AG04450 (cell line): ENCODE data around the gene SIPA1L3. TPM values are rescaled to one million over a fixed set of nuclear protein-coding genes. Genes with fewer than 3 reads are reported as not detected.
A peak's percentile ranks its signal among the peaks of the same experiment; 100 is the strongest.
"Not testable (repeated sequence)": the region's sequence is repeated elsewhere in the genome, so short reads cannot be mapped to it uniquely, and the experiment has no call there.

Experiments
- CTCF ChIA-PET: fragments of 300-600, 350-600 bp; formaldehyde crosslinking; extraction: SDS; loops from one replicate; lab custom pipeline; 2022; ENCODE audit warnings: antibody characterized with exemption, inconsistent platforms; lab: Charles Lee
- POLR2A ChIA-PET: fragments of 350-600 bp; formaldehyde crosslinking; extraction: SDS; loops from one replicate; lab custom pipeline; 2021; ENCODE audit warnings: antibody characterized with exemption, inconsistent platforms; lab: Yijun Ruan, JAX
- DNase-seq: peaks from one replicate; pipeline ENCODE4 v3.0.0-alpha.2; 2011; ENCODE audit warnings: low read depth, low spot score
- H3K27ac ChIP-seq: one replicate; pipeline ENCODE4 v1.5.1; 2012; ENCODE audit warnings: low read depth, low read length, control low read depth
- H3K27me3 ChIP-seq: one replicate; pipeline ENCODE4 v1.6.0; 2012; ENCODE audit warnings: low read length; ENCODE audit not compliant: control insufficient read depth, insufficient read depth
- H3K4me3 ChIP-seq: 2 replicates; pipeline ENCODE4 v1.5.1; 2011; ENCODE audit warnings: mild to moderate bottlenecking, low read depth, low read length, control low read depth
- H3K9me3 ChIP-seq: 2 replicates; pipeline ENCODE4 v1.5.1; 2012; ENCODE audit warnings: low read length; ENCODE audit not compliant: control insufficient read depth, insufficient read depth
- CTCF ChIP-seq: IDR thresholded peaks from 2 replicates; pipeline ENCODE4 v1.5.1; 2011; ENCODE audit warnings: low read depth, low read length, control low read depth, inconsistent platforms
- polyA plus RNA-seq: library from polyadenylated mRNA; depleted of rRNA; stranded (reverse); fragments of >200 nt; gene quantifications from 2 replicates; pipeline ENCODE4 v1.2.3, GENCODE V29; 2011

SIPA1L3 gene
- polyA plus RNA-seq, 1 experiment: 4.9 TPM

DNA sequence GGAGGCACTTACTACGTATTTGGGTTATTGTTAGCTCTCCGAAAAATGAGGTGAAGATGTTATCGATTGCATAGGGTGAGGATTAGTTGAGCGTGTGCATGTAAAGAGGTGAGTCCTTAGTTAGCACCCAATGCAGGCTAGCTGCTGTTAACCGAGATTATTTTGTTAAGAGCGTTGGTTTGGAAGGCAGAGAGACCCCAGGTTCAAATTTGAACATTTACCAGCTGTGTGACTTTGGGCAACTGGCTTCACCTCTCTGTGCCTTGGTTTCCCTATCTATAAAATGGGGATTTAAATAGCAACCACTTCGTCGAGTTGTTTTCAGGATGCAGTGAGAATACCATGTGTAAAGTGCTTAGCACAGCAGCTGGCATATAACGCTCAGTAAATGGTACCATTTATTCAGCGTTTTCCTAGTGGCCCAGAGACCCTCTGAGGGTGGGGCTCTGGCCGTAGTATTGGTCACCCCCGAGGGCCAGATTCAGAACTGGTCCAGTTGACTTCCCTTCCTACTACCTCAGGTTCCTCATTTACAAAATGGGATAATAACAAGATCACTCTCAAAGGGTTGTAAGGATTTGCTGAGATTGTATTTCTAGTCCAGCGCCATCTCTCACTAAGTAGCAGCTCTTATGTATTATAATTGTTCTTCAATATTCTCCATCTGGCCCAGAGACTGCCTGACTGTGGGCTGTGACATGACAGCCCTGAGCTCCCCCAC lies 887 bp downstream of the SIPA1L3 start:
- DNase-seq: no peak
- no peaks in the 10 kb centered on the region; the same call in 1 of the 2 replicates for H3K9me3 ChIP-seq
- no peak for TF ChIP-seq CTCF
- POLR2A ChIA-PET: interaction anchor here (0.5 to 2.1 kb wide), 7 partner anchors 24 to 172 kb away, joined by 3 to 20 read pairs (median 4); no protein-coding TSS in a partner anchor
- no peak overlapping the region for H3K27ac ChIP-seq
- H3K4me3 ChIP-seq: peak overlapping the region; percentile 96
- CTCF ChIA-PET: interaction anchor here (0.6 to 1.3 kb wide), 5 partner anchors 9 to 234 kb away, joined by 3 to 4 read pairs (median 4); no protein-coding TSS in a partner anchor
- no peaks in the 10 kb centered on the region for H3K27me3 ChIP-seq

DNA sequence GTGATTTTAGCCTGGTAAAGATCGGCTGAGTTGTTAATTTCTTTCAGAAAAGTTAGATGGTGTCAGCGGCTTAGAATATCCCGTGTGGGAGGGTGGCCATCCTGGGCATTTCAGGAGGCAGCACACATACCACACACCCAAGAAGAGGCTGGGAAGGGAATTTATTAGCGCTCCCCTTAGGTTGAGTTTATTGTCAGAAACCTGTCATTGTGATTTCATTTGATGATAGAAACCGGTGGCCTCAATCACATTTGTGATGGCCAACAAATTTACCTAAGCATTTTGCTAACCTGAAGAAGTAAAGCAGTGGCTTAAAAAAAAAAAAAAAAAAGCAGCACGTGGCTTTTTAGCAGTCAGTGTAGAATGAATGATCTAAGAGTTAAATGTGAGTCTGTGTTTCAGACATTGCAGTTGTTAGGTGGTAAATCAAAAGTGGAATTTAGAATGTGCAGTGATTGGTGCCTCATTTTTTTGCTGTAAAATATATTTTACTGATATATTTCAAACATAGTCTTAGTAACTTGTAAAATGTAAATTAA lies 2.7 kb downstream of the SIPA1L3 start:
- H3K4me3 ChIP-seq: no peak overlapping the region; the same call in 1 of the 2 replicates
- no peak overlapping the region for H3K27ac ChIP-seq
- ChIA-PET CTCF (interaction anchor here (0.5 to 1.3 kb wide), 2 partner anchors 8 to 289 kb away, joined by 3 to 4 read pairs; no protein-coding TSS in a partner anchor), POLR2A (no interaction called here)
- no peak for TF ChIP-seq CTCF
- no peaks in the 10 kb centered on the region; the same call in 1 of the 2 replicates for H3K9me3 ChIP-seq
- DNase-seq: no peak
- H3K27me3 ChIP-seq: no peaks in the 10 kb centered on the region

- ChIA-PET POLR2A (no interaction called here), CTCF (no interaction called here)
- H3K9me3 ChIP-seq: no peaks in the 10 kb centered on the region
- H3K4me3 ChIP-seq: no peak overlapping the region
- H3K27me3 ChIP-seq: no peaks in the 10 kb centered on the region
- DNase-seq: no peak
- H3K27ac ChIP-seq: no peak overlapping the region
- no peak for TF ChIP-seq CTCF
These were observed 7.9 kb downstream of the SIPA1L3 start for GRCh38 chr19:37914908-37915307.

DNA sequence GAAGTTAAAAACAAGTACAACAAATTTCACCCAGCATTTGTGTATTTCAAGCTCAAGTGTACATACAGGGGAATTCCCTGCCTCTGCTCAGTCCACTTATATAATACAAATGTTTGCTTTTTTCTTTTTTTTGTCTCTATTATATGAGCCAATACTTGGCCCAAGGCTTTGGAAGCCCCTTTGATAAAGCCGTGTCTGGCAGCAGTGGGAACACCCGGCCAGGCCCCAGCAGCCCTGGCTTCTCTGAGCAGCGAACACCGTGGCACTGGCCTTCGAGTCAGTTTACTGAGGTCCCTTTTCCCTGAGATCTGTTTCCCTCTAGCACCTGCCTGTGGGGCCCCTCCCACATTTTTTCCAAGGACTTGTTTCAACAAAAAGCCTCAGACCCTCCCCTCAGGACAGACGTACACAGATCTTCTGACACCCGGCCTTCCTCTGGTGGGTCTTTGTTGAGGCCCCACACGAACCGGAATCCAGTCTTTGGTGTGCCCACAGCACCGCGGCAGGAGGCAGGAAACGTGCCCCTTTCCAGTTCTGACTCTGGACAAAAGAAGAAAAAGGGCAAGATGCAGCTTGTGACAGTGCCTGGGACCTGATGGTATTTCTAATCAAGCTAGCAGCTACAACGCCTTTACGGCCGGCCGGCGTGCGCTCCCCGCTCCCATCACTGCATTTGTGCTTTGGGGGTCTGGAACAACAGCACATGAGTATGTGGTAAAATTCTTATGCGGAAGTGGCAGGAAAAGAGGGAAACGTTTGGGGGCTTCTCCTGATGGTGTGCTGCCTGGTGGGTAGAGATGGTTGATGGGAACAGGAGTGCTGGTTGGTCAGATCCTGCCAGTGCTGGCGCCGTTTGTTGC lies 13.8 kb downstream of the SIPA1L3 start:
- ChIA-PET CTCF (interaction anchor here (0.5 to 0.6 kb wide), 2 partner anchors 19 to 213 kb away, joined by 3 to 8 read pairs; no protein-coding TSS in a partner anchor), POLR2A (interaction anchor here (0.7 kb wide), 1 partner anchor 18 kb away, joined by 4 read pairs; no protein-coding TSS in a partner anchor)
- no peak for TF ChIP-seq CTCF
- Histone ChIP-seq H3K27me3 (no peaks in the 10 kb centered on the region), H3K9me3 (no peaks in the 10 kb centered on the region), H3K27ac (no peak overlapping the region), H3K4me3 (no peak overlapping the region)
- DNase-seq: no peak

- DNase-seq, H3K9me3 ChIP-seq, POLR2A ChIA-PET, H3K27me3 ChIP-seq, H3K27ac ChIP-seq, H3K4me3 ChIP-seq: not testable (repeated sequence)
- CTCF ChIA-PET: interaction anchor here (0.7 kb wide), 1 partner anchor 478 kb away, joined by 3 read pairs; the partner anchor contains the start of gene FAM98C
These were observed 17.6 kb downstream of the SIPA1L3 start for GRCh38 chr19:37924573-37924972.
